Stimulated activated CD8-positive, alpha-beta memory T cell treated with anti-CD3 and anti-CD28 coated beads, Interleukin-15, amount 100 ng/mL, for 24 hours (primary cell): ENCODE results near the gene BNIPL.

Experiments used
- DNase-seq: peaks from one replicate; pipeline ENCODE4 v3.0.0-alpha.2; 2020; ENCODE audit warnings: low read depth

The BNIPL gene

DNA sequence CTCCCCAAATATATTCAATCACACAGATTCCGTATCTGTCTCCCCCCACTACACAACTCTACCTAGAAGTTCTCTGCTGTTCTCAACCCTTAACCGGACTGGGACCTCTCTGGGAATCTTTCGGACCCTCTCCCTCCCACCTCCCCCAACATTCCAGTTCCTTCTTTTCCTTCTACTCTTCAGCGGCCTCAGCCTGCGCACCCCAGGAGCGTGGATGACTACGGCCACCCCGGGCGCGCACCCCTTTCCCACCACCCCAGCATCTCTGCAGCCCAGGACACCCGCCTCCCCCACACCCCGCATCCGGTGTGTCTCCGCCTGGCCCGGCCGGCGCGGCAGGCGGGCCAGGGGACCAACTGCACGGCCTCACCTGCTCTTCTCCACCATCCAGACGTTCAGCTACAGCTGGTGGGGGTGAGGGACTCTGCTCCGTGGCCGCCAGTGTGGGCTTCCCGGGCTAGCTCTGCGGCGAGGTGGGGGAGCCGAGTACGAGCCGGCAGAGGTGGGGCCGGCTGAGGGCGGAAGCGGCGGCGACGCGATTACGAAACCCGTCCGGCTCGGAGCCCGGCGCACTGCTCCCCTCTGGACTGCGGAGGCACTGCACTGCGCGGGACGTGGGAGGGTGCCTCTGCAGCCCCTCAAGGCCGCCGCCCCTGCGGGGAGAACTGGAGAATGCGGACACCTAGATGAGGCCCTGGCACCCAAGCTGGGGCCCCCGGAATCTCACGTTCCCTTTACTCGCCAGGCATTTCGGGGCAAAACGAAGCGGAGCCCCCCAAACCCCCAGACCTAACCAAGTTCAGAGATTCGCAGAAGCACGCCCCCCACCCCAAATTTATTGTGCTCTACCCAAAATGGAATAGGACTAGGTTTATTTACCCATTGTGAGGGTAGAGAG, 23.0 kb downstream of the BNIPL start, which contains the start of gene CDC42SE1:
TSS of gene CDC42SE1 (minus strand) at position 514 of the 898 bp plus-strand sequence. CDS start 3,892 bp downstream, outside the sequence.
- peak; percentile 55 for DNase-seq

DNA sequence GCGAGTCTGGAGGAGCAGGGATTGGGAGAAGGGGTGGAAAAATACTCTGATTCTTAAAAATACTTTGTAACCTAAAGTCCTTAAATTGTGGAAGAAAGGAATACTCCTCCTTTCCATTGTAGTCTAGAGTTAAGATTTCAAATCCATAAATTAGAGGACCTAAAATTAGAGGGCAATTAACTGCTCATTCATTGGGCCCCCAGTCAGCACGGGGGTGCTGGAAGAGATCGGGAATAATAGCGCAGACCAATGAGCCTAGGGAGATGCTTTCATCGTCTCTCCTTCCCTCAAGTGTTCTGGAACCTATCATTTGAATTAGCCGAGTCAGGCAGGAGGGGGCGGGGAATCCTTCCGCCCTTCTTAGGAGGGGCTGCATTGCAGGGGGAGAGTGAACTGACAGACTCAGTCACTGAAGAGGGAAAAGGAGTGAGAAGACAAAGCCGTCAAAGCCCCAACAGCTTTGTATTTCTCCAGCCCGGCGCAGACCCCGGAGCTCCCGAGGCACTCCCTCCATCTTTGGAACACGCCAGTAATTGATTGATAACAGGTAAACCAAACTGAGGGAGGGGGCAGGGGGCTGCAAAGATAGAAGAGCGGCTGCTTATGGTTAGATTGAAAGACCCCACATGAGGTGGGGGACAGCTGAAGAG, 23.7 kb downstream of the BNIPL start, which contains the start of gene MLLT11:
TSS of gene MLLT11 (plus strand) at position 391 of the 650 bp plus-strand sequence. CDS start 6,828 bp downstream, outside the sequence.
- DNase-seq = no peak

DNA sequence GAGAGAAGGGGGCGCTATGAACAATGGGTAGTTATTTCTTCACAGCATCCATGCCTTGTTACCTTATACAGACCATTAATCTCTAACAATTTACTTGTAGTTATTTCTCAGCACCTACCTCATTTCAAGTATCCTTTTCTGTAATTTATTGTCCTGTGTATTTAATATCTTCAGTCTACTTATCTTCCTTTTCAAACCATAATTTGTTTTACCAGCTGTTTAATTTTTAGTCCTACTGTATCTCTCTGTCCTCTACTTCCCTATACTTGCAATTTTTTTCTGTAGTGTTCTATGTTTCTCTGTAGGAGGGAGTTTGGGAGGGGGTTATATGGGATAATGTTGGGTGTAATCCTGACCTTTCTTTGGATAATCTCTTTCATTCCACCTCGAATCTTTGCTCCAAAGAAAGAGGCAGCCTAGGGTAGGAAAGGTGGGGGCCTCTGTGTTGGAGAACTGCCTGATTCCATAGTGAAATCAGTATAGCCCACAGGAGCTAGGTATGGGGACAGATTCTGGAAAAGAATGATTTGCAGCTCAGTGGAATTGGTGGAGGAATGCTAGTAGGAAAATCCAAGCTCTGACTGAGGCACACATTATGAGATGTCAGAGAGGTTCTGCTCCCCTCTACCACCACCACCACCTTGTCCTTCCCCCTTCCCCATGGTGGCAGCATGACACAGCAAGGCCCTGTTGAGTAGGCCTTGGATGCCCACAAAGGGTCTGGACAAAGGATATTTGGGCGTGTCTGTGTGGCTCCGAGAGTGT, 24.5 kb downstream of the BNIPL start:
- no peak for DNase-seq

GRCh38 chr1:151061704-151062103, 25.3 kb downstream of the BNIPL start:
- DNase-seq = no peak

DNA sequence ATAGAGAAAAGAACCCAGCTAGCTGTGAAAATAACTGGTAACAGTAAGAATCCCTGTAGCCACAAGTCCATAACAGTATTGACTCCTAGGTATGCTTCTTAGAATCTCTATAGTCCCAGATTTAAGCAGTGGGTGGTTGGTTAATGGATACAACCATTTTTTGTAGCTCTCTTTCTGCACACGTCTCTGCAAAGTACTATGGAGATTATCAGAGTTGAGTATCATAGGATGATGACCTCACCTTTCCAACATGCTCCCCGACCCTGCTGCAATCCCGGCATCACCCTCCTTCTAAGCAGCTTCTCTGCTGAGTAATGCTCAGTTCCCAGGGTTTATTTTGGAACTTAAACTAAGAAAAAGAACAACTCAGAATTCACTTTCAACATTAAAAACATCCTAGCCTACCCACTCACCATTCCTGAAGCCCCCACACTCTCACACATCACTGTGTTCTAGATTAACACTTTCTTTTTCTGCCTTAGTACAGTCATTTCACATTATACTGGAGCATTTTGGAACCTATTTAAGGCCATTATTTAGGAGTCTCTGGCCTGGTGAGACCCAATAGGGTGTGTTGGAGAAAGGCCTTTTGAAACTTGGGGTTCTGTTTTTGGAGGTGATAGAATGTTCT, 26.5 kb downstream of the BNIPL start:
- no peak for DNase-seq

DNA sequence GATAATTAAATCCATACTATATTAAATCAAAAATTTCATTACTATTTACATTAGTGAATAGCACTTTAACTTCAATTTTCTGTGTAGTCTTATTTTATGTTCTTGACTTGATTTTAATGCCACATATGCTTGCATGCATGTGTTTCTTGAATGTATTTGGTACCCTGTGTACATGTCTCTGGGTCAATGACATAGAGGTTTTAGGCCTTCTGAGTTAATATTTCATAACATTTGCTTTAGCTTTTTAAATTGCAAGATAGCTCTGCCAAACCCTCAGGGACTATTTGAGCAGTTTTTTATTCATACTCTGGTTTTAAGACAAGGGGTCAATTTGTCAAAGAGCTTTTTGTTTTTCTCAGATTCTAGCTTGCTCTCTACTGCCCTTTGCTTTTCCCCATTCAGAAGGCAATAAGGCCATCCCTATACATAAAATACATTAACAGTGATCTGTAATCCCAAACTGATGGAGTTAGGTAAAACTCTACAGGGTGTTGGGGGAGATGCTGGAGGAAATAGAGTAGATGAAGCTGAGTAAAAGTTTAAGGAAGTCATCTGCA, 28.8 kb downstream of the BNIPL start:
- no peak for DNase-seq

GRCh38 chr1:151067185-151067584, 30.8 kb downstream of the BNIPL start:
- DNase-seq = no peak

- DNase-seq = no peak
These were observed 32.7 kb downstream of the BNIPL start for GRCh38 chr1:151069103-151069486.

- DNase-seq = peak; percentile 72
These were observed 34.3 kb downstream of the BNIPL start, which contains the start of gene GABPB2 for GRCh38 chr1:151070474-151071276. TSS of gene GABPB2 (plus strand) at chr1:151070761. CDS start at chr1:151088190, 17,429 bp downstream.

GRCh38 chr1:151072224-151072623, 35.8 kb downstream of the BNIPL start:
- no peak for DNase-seq

DNA sequence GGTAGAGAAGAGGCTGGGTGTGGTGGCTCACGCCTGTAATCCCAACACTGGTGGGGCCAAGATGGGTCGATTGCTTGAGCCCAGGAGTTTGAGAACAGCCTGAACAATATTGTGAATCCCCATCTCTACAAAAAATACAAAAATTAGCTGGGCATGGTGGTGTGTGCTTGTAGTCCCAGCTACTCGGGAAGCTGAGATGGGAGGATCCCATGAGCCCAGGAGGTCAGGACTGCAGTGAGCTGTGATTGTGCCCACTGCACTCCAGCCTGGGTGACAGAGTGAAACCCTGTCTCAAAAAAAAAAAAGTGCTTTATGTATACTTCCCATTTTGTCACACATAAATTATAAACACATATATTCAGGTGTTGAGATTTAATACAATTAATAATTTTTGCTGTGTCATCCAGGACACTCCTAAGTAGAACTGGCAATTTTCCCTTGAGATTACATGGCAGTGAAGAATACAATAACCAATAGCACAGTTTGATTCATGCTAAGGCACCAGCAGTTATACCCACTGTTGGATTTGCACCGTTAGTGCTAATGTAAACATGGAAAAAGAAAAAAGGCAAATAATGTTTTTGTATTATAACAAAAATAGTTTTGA, 49.7 kb downstream of the BNIPL start:
- DNase-seq = no peak
